ENCODE results near the gene RNF225. TPM values are rescaled to one million over a fixed set of nuclear protein-coding genes. Genes with fewer than 3 reads are reported as not detected.

Gene RNF225
- total RNA-seq, 4 donors from 2014 or later: 1.5 TPM; not detected in 3

GRCh38 chr19:58407658-58408151 is 12.2 kb downstream of the RNF225 start:
- Histone ChIP-seq H3K27me3 (no peaks in the 10 kb centered on the region), H3K27ac (peak overlapping the region; percentile 72 to 89 (median 88)), H3K4me3 (peak overlapping the region; percentile 93 to 95), H3K9me3 (no peaks in the 10 kb centered on the region), H3K4me1 (peaks cover 0 to 28% (median 14%) of the 10 kb centered on the region in 3 donors), H3K36me3 (peaks cover 0 to 5% of the 10 kb centered on the region in 2 donors)
- TF ChIP-seq POLR2AphosphoS5 (IDR thresholded peaks at IDR 0.05): no peak
- no peak for TF ChIP-seq POLR2A (IDR thresholded peaks at IDR 0.05)
- no peak for TF ChIP-seq EP300 (IDR thresholded peaks at IDR 0.05)
- WGBS, 2 donors (ENCODE audit: low coverage in 1 of 2): 0 to 26% methylated on average over 1 to 8 of the region's 22 CpGs
- ATAC-seq: no peak

GRCh38 chr19:58408152-58409009 is 12.9 kb downstream of the RNF225 start, which contains the start of gene ZNF584:
ZNF584 (plus strand) TSS chr19:58408649; CDS start chr19:58409148, 499 bp downstream.
- WGBS, 2 donors (ENCODE audit: low coverage in 1 of 2): 1% methylated on average over 21 of the region's 100 CpGs; no CpG with 5 or more reads in 1 of the 2 donors
- TF ChIP-seq POLR2A (IDR thresholded peaks at IDR 0.05) (peak; percentile 64 to 80), CTCF (IDR thresholded peaks at IDR 0.05) (peak in 1 of 4 experiments; percentile 37), EP300 (IDR thresholded peaks at IDR 0.05) (no peak), POLR2AphosphoS5 (IDR thresholded peaks at IDR 0.05) (peak; percentile 79)

GRCh38 chr19:58409010-58409790 is 13.7 kb downstream of the RNF225 start:
- Histone ChIP-seq H3K27me3 (no peaks in the 10 kb centered on the region), H3K36me3 (peaks cover 0 to 6% of the 10 kb centered on the region in 2 donors), H3K9me3 (no peaks in the 10 kb centered on the region), H3K27ac (peak overlapping the region; percentile 72 to 89 (median 88)), H3K4me3 (peak overlapping the region; percentile 93 to 95), H3K4me1 (peaks cover 0 to 28% (median 14%) of the 10 kb centered on the region in 3 donors)
- TF ChIP-seq EP300 (IDR thresholded peaks at IDR 0.05): no peak
- TF ChIP-seq POLR2AphosphoS5 (IDR thresholded peaks at IDR 0.05): no peak
- no peak for TF ChIP-seq POLR2A (IDR thresholded peaks at IDR 0.05)
- no peak for TF ChIP-seq CTCF (IDR thresholded peaks at IDR 0.05)
- 5% methylated on average over 12 of the region's 34 CpGs; no CpG with 5 or more reads in 1 of the 2 donors for WGBS, 2 donors (ENCODE audit: low coverage in 1 of 2)
- no peak for ATAC-seq

More at GRCh38 chr19:58408152-58409009, 12.9 kb downstream of the RNF225 start, which contains the start of gene ZNF584:
- Histone ChIP-seq H3K4me3 (peak within 1 kb of the TSS; percentile 93 to 95), H3K4me1 (peaks cover 0 to 28% (median 14%) of the 10 kb centered on the region in 3 donors), H3K27ac (peak within 1 kb of the TSS; percentile 72 to 89 (median 88)), H3K36me3 (peaks cover 0 to 6% of the 10 kb centered on the region in 2 donors), H3K9me3 (no peaks in the 10 kb centered on the region), H3K27me3 (no peaks in the 10 kb centered on the region)
- peak; percentile 99 for ATAC-seq

- no peak overlapping the region for H3K4me3 ChIP-seq
- ATAC-seq: no peak
- H3K27ac ChIP-seq: no peak overlapping the region
- no CpG with 5 or more reads among the region's 5 CpGs for WGBS, 2 donors (ENCODE audit: low coverage in 1 of 2)
- H3K9me3 ChIP-seq: peaks cover 0 to 15% (median 0%) of the 10 kb centered on the region in 3 donors
- peaks cover 0 to 72% of the 10 kb centered on the region in 2 donors for H3K36me3 ChIP-seq
- TF ChIP-seq POLR2A (IDR thresholded peaks at IDR 0.05) (no peak), CTCF (IDR thresholded peaks at IDR 0.05) (no peak), EP300 (IDR thresholded peaks at IDR 0.05) (no peak), POLR2AphosphoS5 (IDR thresholded peaks at IDR 0.05) (no peak)
- no peaks in the 10 kb centered on the region for H3K4me1 ChIP-seq
- no peaks in the 10 kb centered on the region for H3K27me3 ChIP-seq
Measured at GRCh38 chr19:58416604-58417003, 21.1 kb downstream of the RNF225 start.

- Histone ChIP-seq H3K9me3 (peaks cover 0 to 19% (median 0%) of the 10 kb centered on the region in 3 donors), H3K4me1 (no peaks in the 10 kb centered on the region), H3K27me3 (no peaks in the 10 kb centered on the region), H3K4me3 (no peak overlapping the region), H3K27ac (no peak overlapping the region), H3K36me3 (peaks cover 0 to 77% of the 10 kb centered on the region in 2 donors)
- TF ChIP-seq CTCF (IDR thresholded peaks at IDR 0.05): no peak
- 91 to 100% methylated on average over 2 to 7 of the region's 7 CpGs for WGBS, 2 donors (ENCODE audit: low coverage in 1 of 2)
- no peak for ATAC-seq
Measured at GRCh38 chr19:58417071-58417470, 21.6 kb downstream of the RNF225 start.
